HG03108 (cell line): Measurements from ENCODE around the gene PLCL1.

ENCODE experiments used
- ATAC-seq: cut with Tn5 transposase; IDR thresholded peaks from one replicate; pipeline ENCODE4 v1.9.1; 2021; ENCODE audit warnings: moderate library complexity; ENCODE audit not compliant: unreplicated experiment

PLCL1 gene

DNA sequence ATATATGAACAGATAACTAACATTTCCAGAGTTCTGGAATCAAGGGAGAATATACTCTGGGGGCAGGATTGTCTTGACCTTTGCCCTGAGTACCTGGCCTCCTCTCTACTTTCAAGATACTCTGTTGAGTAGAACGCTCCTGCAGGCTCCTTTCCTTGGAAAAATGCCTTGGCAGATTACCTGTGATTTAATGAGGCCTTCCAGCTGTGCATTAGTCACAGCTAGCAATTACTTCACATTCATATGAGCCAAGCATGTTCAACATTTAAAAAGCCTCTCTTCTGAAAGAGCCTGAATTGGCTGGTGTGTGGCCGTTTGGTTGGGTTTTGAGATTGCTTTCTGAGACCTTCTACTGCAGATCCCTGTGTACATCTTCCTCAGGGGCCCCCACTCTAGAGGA lies 142.2 kb downstream of the PLCL1 start:
- ATAC-seq: no peak

DNA sequence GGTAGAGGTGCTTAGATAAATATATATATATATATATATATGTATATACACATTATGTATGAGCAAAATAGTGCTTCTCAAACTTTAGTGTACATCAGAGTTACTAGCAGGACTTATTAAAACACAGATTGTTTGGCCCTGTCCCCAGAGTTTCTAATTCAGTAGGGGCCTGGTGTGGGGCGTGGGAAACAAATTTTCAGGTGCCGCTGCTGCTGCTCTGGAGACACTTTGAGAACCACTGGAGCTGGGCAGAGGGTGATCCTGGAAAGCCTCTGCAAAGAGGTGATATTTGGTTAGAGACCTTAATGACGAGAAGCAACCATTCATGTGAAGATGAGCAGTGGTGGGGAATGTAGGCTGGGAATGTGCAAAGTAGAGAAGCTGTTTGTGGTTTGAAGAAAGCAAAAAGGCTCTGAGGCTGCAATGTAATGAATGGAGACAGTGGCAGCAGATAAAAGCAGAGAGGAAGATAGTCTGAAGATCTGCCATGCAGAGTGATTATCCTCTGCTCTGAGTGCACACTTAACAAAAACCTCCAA lies 142.9 kb downstream of the PLCL1 start:
- ATAC-seq: no peak

DNA sequence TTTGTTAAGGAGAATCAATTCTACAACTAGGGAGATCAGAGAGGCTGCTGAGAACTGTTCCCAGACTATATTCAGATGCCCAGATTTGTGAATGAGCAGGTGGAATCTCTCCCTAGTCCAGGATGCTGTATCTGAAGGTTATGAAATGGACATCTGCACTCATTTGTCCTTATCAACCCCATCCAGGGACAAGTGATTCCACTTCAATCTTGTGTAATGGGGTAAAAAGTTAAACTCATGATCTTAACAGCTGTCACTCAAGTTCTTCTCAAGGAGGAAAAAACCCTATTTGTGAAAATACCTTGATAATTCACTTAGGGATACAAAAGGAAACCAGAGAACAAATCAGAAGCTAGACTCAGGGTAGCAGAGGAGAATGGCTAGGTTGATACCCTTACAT lies 144.8 kb downstream of the PLCL1 start:
- no peak for ATAC-seq

DNA sequence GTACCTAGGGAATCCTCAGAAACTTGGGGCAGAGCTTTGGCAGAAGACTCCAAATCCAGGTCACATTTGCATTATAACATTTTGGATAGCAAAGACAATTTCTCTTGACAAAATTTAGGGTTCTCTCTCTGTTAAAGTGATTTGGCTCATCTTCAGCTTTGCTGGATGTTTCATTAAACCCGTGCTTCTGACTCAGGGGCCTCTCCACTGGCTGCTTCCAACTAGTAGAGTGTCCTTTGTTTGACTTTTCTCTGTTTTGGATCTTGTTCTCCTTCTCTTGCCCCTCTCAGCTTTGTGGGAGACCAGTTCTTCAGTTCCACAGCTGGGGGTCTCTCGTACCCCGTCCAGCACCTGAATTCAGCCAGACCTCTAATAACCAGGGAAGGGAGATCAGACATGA lies 145.6 kb downstream of the PLCL1 start:
- no peak for ATAC-seq

DNA sequence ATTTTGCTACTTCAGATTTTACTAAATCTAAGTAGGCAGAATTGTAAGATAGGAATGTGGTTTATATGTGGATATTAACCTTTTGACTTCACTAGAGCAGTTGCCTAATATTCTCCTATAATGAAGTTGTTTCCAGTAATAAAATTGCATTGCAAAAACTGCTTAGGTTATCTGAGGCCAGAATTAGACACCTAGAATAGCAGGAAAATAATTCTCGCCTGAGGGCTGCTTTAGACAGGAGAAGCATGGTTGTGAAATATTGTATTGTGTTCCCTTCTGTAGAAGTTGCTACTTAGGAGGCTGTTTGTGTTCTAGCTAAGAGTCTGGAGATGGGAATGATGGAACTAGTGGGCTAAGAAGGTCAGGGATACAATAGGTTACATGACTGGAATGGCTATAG lies 146.3 kb downstream of the PLCL1 start:
- ATAC-seq: no peak

DNA sequence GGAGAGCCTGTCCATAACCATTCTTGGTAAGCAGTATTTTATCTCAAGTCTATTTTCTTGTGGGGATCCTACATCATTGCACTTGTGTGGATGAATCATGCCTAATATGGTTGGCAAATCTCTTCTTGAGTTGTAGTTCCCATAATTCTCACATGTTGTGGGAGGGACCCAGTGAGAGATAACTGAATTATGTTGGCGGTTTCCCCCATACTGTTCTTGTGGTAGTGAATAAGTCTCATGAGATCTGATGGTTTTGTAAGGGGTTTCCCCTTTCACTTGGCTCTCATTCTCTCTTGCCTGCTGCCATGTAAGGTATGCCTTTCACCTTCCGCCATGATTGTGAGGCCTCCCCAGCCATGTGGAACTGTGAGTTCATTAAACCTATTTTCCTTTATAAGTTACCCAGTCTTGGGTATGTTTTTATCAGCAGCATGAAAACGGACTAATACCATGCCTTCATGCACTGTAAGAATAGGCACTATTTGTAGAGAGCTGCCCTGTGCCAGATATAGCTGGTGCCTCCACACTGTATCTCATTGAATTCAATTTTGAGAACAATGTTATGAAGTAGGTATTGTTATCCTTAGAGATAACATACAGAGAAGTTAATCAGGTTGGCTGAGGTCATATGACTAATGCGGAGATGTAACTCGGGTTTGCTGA lies 148.3 kb downstream of the PLCL1 start:
- no peak for ATAC-seq

DNA sequence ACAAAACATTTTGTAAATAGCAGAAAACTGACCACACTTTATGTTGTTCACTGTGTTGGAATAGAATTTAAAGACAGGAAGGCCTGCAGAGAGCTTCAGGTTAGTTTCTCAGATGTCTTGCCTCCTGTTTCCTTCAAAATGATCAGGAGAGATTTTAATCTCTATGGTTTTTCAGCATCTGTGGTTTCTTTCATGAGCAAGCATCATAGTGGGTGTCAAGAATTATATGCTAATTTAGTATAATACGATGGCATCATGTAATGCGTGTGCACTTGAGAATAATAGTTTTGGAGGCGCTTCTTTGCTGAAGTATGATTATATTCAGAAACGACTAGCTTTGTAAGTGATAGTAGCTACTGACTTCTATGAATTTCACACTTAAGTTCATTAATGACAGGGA lies 149.9 kb downstream of the PLCL1 start:
- ATAC-seq: no peak

DNA sequence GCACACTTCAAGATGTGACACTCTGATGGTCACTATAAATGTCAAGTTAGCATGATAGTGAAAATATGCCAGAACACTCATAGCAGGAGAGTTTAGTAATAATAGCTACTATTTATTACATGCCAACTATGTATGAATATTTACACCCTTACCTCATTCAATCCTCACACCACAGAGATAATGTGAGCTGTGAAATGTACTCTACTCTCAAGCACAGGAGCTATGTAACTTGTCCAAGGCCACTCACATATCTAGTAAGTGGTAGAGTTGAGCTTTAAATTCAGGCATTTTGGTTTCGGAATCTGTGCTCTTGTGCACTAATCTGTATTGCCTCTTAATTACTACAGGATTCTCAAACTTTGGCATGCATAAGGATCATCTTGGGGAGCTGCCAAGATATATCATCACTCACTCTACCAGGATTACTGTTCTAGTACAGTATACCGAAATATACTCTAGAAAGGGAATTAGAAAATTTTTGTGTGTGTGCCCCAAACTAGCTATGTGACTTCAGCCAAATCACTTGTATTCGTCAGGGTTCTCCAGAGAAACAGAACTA lies 154.3 kb downstream of the PLCL1 start:
- ATAC-seq: no peak

DNA sequence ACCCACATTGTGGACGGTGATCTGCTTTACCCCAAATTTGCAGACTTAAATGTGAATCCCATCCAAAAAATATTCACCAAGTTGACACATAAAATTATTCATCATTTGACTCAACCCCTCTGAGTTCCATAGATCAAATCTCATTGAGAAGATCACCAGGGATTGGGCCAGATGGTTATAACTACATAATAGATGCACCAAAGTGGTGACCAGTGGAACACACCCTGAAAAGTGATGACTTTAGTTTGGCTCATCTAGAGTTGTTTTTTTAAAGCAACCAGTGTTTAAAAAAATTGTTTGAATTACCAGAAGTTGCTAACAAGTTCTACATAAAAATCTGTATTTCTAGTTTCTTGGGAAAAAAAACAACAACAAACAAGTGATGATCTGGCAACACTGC lies 155.0 kb downstream of the PLCL1 start:
- ATAC-seq: no peak

DNA sequence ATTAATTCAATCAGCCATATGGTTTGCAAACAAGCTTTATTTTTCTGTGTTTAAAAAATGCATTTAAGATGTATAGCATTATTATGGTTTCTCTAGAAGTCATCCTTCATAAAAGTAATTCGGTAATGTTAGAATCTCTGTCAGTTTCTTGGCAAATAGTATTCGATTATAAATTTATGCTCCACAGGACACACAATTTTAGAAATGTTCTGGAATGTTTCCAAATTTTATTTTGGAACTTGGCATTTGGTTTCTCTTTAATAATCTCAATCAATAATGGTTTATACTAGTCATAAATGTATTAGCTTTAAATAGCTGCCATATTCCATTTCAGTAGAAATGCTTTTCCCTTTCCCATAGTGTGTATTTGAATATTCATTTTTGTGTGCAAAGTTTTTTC lies 156.4 kb downstream of the PLCL1 start:
- ATAC-seq: no peak

DNA sequence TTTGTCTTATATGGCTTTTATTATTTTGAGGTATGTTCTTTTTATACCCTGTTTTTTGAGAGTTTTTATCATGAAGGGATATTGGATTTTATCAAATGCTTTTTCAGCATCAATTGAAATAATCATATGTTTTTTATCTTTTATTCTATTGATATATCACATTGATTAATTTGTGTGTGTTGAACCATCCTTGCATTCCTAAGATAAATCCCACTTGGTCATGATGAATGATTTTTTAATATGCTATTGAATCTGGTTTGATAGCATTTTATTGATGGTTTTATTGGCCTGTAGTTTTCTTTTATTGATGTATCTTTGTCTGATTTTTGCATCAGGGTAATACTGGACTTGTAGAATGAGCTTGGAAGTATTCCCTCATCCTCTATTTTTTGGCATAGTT lies 160.3 kb downstream of the PLCL1 start:
- ATAC-seq: no peak

DNA sequence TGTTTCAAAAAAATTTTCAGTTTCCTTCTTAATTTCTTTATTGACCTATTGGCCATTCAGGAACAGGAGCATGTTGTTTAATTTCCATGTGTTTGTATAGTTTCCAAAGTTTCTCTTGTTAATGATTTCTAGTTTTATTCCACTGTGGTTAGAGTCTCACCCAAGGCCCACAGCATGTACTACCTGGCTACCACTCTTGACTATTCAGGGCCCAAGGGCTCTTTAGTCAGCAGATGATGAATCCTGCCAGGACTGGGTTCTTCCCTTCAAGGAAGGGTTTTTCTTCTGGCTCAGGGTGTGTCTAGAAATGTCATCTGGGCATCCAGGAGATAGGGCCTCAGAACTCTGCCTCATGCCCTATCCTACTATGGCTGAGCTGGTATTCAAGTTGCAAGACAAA lies 161.4 kb downstream of the PLCL1 start:
- no peak for ATAC-seq

DNA sequence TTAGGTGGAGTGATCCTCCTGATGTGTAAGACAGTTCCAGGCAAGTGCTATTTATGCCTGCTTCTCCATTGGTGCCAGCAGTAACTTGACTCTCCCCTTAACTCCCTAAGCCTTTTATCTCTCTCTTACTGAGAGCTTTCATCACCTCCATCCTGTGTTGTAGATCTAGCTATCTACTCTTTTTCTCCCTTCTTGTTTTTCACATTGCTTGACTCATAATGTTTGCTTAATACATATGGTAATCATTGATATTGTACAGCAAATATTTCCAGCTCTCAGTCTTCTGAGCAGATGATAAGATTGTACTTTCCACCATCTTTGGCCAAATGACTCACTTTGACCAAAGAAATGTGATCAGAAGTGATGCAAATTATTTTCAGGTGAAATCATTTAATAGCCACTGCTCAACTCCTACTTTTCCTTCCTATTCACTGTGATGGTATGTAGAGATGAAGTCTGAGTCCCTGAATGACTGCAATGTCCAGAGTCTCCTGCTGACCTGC lies 165.0 kb downstream of the PLCL1 start:
- ATAC-seq: no peak

DNA sequence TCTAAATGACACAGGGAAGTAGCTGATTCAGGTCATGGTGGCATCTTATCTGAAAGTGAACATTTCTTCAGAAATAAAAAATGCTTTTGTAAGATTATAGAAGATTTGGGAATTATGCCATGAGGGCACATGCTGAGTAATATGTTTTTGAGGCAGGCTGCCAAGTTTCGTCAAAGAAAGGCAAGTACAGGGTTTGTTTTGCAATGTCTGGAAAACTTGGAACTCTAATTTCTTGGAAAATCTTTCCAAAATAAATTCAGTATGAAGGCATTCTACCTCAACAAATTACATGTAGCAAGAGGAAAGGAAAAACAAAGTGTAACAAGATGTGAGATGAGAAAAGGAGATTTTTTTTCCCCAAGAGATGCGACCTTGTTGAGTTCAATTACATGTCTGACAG lies 167.7 kb downstream of the PLCL1 start:
- ATAC-seq: no peak

DNA sequence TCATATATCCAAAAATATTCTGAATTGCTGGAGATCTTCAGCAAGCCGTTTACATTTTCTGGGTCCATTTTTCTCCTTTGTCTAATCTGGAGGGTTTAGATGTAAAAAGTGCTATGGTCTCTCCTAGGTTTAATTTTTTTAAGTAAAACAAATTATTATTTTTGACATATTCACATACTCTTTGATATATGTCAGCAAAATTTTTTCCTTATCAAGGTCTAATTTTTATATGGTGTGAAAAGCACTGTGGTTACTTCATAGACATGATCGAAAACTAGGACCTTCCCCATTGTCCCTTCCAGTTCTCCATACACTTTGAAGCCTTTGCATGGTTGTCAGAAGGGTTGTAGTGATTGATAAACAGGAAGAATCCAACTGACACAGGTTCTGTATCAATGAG lies 168.2 kb downstream of the PLCL1 start:
- ATAC-seq: no peak

DNA sequence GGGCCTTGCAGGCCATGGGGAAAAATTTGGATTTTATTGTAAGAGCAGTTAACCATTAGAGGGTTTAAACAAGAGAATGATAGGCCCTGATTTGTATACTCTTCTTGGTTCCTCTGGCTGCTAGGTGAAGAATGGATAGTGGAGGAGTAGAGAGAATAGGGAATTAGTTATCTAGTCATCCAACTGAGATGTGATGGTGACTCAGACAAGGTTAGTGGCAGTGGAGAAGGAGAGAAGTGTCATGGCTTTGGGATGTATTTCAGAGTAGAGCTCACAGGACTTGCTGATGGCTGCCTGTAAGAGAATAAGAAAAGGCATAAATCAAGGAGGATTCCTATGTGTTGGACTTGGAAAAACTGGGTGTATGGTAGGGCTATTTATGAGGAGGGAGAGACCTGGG lies 169.4 kb downstream of the PLCL1 start:
- no peak for ATAC-seq

DNA sequence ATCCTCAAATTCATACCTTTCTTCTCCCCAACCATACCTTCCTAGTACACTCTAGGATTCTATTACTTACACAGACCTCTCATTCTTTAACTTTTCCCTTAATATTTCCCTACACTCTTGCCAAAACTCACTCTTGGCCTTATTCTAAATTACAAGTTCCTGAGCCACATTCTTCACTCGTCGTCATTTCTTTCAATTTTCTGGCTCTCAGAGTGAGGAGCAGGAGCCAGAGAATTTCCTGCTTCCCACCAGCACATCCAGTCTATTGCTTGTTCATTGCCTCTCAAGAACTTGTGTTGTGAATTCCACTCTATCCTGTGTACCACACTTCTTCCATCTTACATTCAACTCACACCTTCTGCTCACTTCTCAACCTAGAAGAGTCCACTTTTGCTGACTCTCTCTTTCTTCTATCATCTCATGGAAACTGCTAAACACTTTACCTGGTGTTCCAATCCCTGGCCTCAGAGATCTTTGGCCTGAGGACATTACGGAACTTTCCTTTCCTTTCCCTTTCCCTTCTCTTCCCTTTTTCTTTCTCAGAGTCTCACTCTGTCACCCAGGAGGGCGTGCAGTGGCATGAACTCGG lies 171.6 kb downstream of the PLCL1 start:
- ATAC-seq: no peak

DNA sequence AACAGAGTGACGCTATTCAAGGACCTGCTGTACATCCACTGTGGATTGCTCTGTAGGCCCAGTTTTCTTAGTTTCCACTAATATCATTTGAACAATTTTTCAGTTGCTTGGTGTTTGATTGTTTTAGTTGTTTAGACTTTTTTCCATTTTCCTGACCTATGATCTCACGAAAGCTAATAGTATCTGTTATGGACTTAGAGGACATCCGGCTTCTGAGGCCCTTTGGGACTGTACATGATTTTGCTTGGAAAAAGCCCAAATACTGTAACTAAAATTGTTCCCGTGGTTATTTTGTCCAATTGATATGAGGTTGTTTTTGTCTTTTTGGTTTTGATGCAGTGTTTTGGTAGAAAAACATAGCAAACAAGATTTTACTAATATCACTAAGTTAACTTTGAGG lies 174.6 kb downstream of the PLCL1 start:
- no peak for ATAC-seq

DNA sequence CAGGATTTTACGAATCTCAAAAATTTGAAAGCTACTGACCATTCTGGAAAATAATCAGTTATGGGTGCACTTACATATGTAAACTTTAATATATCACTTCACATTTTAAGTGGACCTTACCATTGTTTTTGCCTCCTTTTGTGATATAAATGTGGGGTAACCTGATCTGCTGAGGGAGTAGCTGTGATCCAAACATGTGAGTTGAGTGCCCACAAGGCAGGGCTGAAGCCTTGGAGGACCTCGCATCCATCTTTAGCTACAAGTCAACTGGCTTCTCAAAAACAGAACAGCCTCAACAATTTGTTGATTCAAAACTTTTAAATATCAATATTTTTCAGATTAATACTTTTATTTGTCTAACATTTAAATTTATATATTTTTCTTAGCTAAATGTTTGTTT lies 178.2 kb downstream of the PLCL1 start:
- no peak for ATAC-seq

DNA sequence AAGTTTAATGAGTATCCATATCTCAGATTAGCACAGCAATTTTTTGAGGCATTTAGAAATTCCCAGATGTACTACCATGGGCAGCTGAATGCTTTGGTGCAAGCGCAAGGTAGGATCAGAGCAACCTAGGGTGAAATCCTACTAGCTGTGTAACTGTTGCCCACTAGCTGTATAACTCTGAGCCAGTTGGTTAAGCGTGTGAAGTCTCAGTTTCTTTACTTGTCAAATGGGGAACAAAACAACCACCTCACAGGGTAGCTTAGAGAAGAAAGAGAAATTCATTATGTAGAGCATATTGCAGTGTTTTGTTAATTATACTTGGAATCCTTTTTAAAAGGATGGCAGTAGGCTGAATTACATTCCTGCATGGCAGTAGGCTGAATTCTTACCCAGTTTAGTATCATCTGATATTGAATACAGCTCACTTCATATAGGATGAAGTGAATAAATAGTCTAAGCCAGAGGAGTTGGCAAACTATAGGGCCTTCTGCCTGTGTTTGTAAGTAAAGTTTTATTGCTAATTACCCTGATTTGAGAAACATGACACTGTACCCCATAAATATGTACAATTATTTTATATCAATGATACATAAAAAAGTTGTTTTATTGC lies 180.7 kb downstream of the PLCL1 start:
- no peak for ATAC-seq

DNA sequence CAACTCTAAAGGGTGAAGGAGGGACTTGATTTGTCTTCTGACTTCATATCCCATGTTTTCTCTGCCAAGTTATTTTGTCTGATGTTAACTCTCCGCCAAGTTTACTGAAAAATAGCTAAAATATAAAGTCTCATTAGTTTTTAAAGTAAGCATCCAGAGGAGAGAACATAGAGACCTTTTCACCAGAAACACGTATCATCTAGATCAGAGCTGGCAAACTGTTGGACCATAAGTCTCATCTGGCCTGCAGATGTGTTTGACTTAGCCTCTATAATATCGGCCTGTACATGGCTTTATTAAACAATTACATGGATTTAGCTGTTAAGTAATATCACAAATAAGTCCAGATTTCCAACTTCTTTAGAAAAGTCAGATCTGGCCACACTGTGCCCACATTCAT lies 182.6 kb downstream of the PLCL1 start:
- no peak for ATAC-seq

DNA sequence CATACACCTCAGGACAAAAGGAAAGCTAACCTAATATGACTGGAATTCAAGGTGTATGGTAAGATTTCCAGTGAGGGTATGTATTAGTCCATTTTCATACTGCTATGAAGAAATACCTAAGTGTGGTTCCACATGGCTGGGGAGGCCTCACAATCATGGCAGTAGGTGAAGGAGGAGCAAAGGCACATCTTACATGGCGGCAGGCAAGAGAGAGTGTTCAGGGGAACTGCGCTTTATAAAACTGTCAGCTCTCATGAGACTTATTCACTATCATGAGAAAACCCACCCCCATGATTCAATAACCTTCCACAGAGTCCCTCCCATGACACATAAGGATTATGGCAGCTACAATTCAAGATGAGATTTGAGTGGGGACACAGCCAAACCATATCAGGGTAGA lies 186.0 kb downstream of the PLCL1 start:
- no peak for ATAC-seq
